ENCODE measurements around the gene LPCAT1.

DNA sequence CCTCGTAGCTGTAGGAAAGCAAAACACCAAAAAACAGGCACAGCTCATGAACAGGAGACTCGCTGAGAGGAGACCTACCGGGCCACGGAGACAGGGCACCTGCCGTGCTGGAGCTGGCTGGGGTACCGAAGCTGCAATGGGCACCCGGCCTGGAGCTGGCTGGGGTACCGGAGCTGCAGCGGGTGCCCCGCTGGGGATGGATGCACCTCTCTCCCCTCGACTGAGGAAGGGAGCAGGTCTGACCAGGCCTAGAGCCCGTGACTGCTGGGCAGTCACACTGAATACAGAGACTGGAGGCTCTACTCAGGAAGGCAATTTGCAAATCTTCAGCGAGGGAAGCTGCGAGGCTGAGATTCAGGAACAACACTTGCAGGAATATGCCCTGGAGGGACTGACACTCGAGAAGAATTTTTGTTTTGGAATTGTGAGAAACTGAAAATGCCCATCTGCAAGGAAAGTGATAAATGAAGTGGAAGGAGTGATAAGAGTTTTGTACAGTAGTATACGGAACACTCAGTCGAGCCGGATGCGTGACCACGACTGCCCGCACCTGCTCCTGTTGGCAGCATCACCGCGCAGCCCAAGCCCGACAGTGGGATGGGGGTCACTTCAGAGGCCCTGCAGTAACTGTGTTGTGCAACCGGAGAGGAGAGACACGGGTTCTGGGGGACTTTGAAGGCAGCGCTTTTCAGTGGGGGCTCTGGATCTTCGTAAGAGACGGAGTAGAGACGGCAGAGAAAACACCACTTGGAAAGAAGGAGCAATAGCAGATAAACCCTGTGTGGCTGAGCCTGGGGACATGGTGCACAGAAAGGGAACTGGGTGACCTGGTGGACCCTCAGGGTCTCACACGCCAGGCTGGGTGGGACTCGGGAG is 27.9 kb upstream of the LPCAT1 start:
- no peak for TF ChIP-seq POLR2A (IDR thresholded peaks at IDR 0.05)
- TF ChIP-seq, protein P1, sequence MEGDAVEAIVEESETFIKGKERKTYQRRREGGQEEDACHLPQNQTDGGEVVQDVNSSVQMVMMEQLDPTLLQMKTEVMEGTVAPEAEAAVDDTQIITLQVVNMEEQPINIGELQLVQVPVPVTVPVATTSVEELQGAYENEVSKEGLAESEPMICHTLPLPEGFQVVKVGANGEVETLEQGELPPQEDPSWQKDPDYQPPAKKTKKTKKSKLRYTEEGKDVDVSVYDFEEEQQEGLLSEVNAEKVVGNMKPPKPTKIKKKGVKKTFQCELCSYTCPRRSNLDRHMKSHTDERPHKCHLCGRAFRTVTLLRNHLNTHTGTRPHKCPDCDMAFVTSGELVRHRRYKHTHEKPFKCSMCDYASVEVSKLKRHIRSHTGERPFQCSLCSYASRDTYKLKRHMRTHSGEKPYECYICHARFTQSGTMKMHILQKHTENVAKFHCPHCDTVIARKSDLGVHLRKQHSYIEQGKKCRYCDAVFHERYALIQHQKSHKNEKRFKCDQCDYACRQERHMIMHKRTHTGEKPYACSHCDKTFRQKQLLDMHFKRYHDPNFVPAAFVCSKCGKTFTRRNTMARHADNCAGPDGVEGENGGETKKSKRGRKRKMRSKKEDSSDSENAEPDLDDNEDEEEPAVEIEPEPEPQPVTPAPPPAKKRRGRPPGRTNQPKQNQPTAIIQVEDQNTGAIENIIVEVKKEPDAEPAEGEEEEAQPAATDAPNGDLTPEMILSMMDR (IDR thresholded peaks at IDR 0.05), result no peak

Measured in Peyer's patch (tissue), 4 donors.